ENCODE data around the gene USP6NL. TPM values are rescaled to one million over a fixed set of nuclear protein-coding genes. Genes with fewer than 3 reads are reported as not detected.

Gene USP6NL
- total RNA-seq, 1 experiment from 2014 or later, result 21.4 TPM

DNA sequence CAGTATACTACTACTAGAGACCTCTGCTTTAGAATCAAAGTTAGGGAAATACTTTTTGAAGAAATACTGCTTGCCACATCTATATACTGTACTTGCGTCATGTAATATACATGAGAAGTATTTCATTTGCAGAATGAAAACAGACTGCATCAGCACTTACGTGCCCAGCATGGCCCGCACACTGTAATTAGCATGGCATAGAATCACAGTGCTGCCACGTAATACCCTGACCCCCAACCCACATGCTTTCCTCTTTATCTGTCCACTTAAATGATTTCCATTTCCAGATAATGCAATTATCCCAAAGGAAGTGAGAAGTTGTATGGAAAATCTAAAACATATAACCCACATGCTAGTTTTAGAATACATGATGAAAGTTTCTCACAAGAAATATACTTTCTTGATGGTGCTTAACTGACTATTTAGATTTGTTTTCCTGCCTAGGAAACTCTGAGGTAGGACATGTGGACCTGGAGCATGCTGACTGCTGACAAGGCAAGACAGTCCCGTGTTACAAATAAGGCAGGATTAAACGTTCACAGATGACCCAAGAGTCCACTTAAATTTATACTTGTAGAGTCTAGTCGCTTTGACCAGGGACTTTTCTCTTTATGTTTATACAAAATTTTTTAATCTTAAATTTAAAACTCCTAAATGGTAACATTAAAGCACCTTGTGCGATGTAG is 12.6 kb downstream of the USP6NL start (continued):
- TF ChIP-seq OVOL2 (CRISPR knock-in tag; IDR thresholded peaks at IDR 0.05; ENCODE audit: borderline replicate concordance) (no peak), SP1 (CRISPR knock-in tag; conservative IDR thresholded peaks at IDR 0.05) (no peak), FOXK1 (CRISPR knock-in tag; IDR thresholded peaks at IDR 0.05) (no peak)

DNA sequence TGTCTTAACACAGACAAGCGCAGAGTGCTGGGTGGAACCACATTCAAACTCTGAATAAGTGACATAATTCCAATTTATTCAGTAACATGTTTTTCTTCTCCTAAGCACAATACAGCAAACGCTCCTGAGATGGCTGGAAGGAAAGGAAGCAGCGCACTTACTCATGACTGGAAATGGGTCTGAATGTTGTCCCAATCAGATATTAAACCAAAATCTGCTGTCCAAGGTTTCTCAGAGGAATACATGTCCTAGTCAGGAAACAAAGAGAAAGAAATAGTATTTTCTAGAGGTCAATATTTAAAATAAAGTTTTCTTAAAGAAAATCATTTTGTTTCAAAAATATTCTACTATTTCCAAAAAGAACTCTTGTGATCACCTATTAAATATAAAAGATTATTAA is 14.0 kb downstream of the USP6NL start:
- Mint-ChIP-seq H3K4me3 (no peak overlapping the region), H3K9me3 (no peaks in the 10 kb centered on the region)

More for the DNA sequence above, 14.0 kb downstream of the USP6NL start:
- POLR2A ChIA-PET, result no interaction called here
- Mint-ChIP-seq H3K4me1 (peaks cover 31% of the 10 kb centered on the region), H3K27me3 (ENCODE audit: low read depth) (no peaks in the 10 kb centered on the region), H3K36me3 (peaks cover 3% of the 10 kb centered on the region; the same call in 1 of the 2 replicates), H3K27ac (no peak overlapping the region)
- TF ChIP-seq RORB (CRISPR knock-in tag; IDR thresholded peaks at IDR 0.05), result no peak
- no peak for TF ChIP-seq ZNF219 (CRISPR knock-in tag; IDR thresholded peaks at IDR 0.05; ENCODE audit: borderline replicate concordance)
- TF ChIP-seq, protein P1, sequence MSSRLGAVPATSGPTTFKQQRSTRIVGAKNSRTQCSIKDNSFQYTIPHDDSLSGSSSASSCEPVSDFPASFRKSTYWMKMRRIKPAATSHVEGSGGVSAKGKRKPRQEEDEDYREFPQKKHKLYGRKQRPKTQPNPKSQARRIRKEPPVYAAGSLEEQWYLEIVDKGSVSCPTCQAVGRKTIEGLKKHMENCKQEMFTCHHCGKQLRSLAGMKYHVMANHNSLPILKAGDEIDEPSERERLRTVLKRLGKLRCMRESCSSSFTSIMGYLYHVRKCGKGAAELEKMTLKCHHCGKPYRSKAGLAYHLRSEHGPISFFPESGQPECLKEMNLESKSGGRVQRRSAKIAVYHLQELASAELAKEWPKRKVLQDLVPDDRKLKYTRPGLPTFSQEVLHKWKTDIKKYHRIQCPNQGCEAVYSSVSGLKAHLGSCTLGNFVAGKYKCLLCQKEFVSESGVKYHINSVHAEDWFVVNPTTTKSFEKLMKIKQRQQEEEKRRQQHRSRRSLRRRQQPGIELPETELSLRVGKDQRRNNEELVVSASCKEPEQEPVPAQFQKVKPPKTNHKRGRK (CRISPR knock-in tag; IDR thresholded peaks at IDR 0.05; ENCODE audit: borderline replicate concordance), result no peak
- TF ChIP-seq TEAD4 (CRISPR knock-in tag; IDR thresholded peaks at IDR 0.05), result no peak
- no peak for TF ChIP-seq ZNF121 (CRISPR knock-in tag; IDR thresholded peaks at IDR 0.05)
- TF ChIP-seq, protein P2, sequence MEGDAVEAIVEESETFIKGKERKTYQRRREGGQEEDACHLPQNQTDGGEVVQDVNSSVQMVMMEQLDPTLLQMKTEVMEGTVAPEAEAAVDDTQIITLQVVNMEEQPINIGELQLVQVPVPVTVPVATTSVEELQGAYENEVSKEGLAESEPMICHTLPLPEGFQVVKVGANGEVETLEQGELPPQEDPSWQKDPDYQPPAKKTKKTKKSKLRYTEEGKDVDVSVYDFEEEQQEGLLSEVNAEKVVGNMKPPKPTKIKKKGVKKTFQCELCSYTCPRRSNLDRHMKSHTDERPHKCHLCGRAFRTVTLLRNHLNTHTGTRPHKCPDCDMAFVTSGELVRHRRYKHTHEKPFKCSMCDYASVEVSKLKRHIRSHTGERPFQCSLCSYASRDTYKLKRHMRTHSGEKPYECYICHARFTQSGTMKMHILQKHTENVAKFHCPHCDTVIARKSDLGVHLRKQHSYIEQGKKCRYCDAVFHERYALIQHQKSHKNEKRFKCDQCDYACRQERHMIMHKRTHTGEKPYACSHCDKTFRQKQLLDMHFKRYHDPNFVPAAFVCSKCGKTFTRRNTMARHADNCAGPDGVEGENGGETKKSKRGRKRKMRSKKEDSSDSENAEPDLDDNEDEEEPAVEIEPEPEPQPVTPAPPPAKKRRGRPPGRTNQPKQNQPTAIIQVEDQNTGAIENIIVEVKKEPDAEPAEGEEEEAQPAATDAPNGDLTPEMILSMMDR (IDR thresholded peaks at IDR 0.05), result no peak
- TF ChIP-seq, protein P3, sequence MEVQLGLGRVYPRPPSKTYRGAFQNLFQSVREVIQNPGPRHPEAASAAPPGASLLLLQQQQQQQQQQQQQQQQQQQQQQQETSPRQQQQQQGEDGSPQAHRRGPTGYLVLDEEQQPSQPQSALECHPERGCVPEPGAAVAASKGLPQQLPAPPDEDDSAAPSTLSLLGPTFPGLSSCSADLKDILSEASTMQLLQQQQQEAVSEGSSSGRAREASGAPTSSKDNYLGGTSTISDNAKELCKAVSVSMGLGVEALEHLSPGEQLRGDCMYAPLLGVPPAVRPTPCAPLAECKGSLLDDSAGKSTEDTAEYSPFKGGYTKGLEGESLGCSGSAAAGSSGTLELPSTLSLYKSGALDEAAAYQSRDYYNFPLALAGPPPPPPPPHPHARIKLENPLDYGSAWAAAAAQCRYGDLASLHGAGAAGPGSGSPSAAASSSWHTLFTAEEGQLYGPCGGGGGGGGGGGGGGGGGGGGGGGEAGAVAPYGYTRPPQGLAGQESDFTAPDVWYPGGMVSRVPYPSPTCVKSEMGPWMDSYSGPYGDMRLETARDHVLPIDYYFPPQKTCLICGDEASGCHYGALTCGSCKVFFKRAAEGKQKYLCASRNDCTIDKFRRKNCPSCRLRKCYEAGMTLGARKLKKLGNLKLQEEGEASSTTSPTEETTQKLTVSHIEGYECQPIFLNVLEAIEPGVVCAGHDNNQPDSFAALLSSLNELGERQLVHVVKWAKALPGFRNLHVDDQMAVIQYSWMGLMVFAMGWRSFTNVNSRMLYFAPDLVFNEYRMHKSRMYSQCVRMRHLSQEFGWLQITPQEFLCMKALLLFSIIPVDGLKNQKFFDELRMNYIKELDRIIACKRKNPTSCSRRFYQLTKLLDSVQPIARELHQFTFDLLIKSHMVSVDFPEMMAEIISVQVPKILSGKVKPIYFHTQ (CRISPR knock-in tag; IDR thresholded peaks at IDR 0.05), result no peak
- TF ChIP-seq TEAD1 (CRISPR knock-in tag; IDR thresholded peaks at IDR 0.05), result no peak
- TF ChIP-seq, protein P4, sequence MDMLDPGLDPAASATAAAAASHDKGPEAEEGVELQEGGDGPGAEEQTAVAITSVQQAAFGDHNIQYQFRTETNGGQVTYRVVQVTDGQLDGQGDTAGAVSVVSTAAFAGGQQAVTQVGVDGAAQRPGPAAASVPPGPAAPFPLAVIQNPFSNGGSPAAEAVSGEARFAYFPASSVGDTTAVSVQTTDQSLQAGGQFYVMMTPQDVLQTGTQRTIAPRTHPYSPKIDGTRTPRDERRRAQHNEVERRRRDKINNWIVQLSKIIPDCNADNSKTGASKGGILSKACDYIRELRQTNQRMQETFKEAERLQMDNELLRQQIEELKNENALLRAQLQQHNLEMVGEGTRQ (CRISPR knock-in tag; IDR thresholded peaks at IDR 0.05), result no peak
- TF ChIP-seq, protein P5, sequence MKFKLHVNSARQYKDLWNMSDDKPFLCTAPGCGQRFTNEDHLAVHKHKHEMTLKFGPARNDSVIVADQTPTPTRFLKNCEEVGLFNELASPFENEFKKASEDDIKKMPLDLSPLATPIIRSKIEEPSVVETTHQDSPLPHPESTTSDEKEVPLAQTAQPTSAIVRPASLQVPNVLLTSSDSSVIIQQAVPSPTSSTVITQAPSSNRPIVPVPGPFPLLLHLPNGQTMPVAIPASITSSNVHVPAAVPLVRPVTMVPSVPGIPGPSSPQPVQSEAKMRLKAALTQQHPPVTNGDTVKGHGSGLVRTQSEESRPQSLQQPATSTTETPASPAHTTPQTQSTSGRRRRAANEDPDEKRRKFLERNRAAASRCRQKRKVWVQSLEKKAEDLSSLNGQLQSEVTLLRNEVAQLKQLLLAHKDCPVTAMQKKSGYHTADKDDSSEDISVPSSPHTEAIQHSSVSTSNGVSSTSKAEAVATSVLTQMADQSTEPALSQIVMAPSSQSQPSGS (CRISPR knock-in tag; IDR thresholded peaks at IDR 0.05; ENCODE audit: borderline replicate concordance, low read depth), result no peak
- TF ChIP-seq, protein P6, sequence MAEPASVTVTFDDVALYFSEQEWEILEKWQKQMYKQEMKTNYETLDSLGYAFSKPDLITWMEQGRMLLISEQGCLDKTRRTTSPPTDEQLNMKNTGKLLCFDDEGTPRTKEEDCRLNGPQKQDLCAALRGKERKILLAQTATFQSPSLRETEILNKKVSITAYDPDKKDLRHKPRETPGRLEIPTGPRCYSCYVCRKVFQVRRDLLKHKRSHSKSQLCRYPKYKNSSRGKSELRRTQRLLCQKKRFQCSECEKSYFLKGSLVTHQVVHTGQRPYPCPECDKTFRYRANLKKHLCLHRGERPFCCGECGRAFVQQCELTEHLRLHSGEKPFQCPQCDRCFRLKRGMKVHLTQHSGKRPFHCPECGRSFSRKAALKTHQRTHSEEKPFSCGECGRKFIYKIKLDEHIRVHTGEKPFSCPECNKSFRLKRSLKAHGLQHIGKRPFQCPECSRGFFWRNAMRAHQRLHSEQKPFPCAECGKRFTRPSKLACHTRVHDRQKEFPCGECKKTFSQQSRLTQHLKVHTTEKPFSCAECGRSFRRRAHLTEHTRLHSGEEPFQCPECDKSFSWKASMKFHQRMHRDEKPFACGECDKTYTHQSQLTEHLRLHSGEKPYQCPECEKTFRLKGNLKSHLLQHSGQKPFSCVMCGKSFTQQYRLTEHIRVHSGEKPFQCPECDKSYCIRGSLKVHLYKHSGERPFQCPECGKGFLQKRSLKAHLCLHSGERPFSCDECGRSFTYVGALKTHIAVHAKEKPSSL (CRISPR knock-in tag; conservative IDR thresholded peaks at IDR 0.05), result no peak
- TF ChIP-seq, protein P7, sequence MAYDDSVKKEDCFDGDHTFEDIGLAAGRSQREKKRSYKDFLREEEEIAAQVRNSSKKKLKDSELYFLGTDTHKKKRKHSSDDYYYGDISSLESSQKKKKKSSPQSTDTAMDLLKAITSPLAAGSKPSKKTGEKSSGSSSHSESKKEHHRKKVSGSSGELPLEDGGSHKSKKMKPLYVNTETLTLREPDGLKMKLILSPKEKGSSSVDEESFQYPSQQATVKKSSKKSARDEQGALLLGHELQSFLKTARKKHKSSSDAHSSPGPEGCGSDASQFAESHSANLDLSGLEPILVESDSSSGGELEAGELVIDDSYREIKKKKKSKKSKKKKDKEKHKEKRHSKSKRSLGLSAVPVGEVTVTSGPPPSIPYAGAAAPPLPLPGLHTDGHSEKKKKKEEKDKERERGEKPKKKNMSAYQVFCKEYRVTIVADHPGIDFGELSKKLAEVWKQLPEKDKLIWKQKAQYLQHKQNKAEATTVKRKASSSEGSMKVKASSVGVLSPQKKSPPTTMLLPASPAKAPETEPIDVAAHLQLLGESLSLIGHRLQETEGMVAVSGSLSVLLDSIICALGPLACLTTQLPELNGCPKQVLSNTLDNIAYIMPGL (CRISPR knock-in tag; IDR thresholded peaks at IDR 0.05), result no peak
- TF ChIP-seq GTF2I (CRISPR knock-in tag; conservative IDR thresholded peaks at IDR 0.05), result no peak
- DNase-seq (ENCODE audit: low spot score) (no peak), ATAC-seq (no peak)
- CTCF ChIA-PET, result no interaction called here
